Peyer's patch (tissue), 4 donors: ENCODE data around the gene OR7D2.

Experiments
- POLR2A ChIP-seq, 2 donors: fragments of 450-650 bp; IDR thresholded peaks; one replicate each; pipeline ENCODE4 v1.5.1; 2017; ENCODE audit warnings: antibody characterized with exemption in 2 of 2, mild to moderate bottlenecking in 2 of 2, moderate library complexity in 2 of 2
- TF ChIP-seq, protein P1 (sequence below), 6 experiments: fragments of 450-650 bp in 4 of 6; fragments of 200-600 bp in 2 of 6; sonication (generic) in 1 of 6; IDR thresholded peaks; one replicate each; pipeline ENCODE4 v1.5.1; 2017 to 2019; ENCODE audit warnings: antibody characterized with exemption in 6 of 6, mild to moderate bottlenecking in 3 of 6, moderate library complexity in 1 of 6

DNA sequence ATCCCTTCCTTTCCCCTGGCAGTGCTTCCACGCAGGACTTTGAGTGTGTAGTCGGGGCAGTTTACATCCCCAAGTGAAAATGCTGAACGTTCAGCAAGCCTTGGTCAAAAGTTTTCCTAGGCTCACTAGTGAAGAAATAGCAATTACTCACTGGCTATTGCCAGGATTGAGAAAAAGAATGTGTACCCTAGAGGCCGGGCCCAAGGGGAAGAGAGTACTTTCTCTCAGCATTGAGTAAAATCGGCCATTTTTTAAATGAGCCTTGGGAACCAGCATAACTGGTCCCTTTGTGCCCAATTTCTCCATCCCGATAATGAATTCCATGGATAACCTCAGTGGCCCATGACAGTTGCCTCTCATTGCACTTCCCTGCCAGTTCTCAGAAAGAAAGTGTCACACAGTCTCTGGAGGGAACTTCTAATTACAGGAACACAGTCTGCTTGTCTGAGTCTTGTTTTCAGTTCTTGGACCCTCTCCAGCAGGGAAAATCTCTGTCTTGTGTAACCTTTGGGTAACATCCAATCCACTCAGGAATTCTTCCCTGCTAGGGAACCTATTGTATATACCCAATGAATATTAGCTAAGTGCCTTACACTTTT is 7.3 kb upstream of the OR7D2 start:
- TF ChIP-seq, protein P1, sequence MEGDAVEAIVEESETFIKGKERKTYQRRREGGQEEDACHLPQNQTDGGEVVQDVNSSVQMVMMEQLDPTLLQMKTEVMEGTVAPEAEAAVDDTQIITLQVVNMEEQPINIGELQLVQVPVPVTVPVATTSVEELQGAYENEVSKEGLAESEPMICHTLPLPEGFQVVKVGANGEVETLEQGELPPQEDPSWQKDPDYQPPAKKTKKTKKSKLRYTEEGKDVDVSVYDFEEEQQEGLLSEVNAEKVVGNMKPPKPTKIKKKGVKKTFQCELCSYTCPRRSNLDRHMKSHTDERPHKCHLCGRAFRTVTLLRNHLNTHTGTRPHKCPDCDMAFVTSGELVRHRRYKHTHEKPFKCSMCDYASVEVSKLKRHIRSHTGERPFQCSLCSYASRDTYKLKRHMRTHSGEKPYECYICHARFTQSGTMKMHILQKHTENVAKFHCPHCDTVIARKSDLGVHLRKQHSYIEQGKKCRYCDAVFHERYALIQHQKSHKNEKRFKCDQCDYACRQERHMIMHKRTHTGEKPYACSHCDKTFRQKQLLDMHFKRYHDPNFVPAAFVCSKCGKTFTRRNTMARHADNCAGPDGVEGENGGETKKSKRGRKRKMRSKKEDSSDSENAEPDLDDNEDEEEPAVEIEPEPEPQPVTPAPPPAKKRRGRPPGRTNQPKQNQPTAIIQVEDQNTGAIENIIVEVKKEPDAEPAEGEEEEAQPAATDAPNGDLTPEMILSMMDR (IDR thresholded peaks at IDR 0.05) = no peak
- no peak for TF ChIP-seq POLR2A (IDR thresholded peaks at IDR 0.05)
